Measurements from ENCODE around the gene AJAP1.

The AJAP1 gene

DNA sequence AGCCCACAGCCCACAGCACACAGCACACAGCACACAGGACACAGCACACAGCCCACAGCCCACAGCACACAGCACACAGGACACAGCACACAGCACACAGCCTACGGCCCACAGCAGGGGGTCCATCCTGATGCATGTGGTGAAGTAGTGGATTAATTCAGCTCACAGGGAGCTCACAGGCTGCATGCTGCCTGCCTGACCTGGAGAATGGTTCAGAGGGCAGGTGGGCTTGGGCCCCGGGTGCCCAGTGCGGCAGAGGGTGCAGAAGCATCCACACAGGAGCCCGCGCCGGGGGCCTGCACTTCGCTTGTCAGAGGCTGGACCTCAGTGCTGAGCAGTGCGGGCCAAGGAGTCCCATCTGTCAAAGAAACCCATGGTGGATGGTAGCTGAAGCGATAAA, 21.1 kb upstream of the AJAP1 start:
- no peak for DNase-seq

DNA sequence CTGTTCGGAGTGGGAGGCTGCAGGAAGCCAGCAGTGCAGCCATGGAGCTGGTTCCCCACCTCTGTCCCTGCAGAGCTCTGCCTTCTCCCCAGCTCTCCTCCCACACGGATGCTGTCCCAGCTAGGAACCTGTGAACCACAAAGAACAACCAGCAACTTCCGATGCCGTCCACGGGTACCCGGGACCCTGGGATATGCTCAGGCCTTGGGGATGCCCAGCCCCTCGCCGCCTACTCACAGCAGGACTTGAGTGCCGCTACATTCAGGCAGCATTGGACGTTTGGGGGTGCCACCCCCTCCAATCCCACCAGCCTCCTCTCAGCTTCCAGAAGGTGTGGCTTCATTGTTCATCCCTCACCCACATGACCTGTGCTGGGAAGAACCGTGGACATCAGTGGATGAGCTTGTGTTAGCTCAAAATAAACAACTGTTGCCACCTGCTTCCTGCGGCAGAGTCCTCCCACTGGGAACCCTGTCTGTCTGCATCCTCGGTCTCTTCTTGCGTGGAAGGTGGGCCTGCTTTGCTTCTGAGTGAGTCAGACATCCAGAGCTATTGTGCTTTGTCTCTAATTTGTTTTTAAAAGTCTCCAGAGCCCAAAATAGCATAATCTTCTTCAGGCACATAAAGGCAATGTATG, 20.1 kb upstream of the AJAP1 start:
- DNase-seq, result no peak

DNA sequence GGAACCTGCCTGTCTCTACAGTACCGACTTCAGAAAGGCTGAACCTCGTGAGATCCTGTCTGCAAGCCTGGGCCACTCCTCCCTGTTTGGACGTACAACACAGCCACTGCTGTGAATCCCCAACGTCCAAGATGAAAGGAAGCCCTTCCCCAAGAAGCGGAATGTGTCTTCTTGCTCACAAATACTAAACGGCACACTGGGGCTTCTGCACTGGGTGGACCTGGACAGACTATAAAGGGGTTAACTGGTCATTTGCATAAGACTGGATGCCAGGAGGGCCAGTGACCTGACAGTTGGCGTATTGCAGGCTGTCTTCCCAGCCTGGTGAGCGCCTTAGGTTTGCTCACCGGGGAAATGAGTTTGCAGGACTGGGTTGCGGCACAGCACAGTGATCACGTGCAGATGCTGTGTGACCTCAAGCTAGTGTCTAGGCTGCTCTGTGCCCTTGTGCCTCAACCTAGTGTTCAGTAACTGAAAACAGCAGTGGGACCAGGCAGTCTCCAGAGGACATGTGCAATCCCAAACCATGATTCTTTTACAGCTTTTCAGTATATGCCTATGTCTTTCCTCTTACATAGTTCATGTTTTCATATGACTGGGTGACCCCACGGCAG, 19.5 kb upstream of the AJAP1 start:
- DNase-seq, result no peak

DNA sequence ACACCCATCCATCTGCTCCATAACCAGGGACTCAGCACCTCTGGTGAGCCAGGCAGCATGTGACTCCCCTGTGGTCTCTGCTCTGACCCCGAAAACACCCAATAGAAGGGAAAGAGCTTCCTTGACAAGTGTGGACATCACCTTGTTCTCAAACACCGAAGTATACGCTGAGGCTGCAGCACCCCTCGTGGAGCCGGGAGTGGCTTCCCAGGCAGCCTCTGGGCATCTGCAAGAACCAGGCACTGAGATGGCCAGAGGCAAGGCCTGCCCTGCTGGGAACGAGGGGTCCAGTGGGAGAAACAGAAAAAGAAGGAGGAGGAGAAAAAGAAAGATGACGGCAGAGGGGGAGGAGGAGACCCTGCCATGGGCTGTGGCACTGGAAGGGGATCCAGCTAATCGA, 18.2 kb upstream of the AJAP1 start:
- no peak for DNase-seq

DNA sequence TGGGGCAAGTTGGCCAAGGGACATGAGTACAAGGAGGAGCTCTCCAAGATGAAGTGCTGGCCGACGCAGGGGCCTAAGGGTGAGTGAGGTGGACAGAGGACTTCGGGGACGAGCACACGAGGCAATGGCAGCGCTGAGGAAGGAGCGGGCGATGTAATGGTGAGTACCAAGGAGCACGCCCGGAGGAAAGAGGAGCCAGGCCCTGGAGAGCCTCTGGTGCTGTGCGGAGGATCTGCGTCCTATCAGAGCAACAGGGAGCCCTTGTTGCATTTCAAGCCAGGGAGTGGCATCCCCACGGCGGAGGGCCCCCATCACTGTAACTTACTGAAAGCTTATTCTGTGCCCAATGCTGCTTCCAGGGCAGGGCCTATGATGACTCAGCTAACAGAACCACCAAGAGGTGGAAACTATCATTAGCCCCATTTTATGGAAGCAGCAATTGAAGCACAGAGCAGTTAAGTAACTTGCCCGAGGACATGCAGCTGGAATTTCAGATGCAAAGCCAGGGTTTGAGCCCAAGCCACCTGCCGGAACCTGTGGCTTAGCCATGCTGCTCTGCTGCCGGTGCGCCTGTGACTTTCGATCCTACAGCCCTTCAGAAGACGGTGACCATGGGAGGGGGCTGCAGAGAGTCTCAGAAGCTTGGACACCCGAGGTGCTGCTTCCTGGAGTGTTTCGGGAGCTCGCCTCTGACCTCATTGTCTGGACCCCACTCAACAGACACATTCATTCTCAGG, 17.6 kb upstream of the AJAP1 start:
- no peak for DNase-seq

DNA sequence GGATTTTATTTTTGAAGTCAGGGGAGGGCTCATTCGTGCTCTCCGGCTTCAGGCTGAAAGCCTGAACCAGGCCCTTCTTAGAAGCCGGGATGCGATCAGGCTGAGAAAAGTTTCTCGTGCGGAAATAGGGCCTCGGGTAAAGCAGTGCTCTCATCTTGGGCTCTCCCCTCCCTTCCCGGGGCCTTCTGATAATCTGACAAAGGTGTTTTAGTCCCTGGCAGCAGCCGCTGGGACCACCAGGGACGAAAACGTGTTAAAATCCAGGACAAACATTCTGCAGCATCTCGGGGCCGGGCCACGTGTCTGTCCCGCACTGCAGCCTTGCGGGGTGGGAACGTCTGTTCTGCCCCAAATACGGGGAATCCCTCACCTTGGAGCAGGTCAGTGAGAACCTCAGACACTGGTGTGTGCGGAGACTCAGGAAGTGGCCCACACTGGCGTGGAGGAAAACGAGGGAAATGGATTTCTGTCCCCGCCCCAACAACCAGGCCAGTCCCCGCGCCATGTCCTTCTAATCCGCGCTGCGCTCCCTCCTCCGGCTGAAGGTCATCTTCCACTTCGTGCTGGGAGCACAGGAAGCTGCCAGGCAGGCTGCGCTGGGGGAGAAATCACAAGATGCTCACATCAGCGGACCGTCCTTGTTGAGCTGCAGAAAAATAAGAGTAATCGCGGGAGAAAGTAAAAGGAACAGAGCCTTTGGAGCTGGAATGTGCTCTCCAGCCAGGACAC, 16.6 kb upstream of the AJAP1 start:
- no peak for DNase-seq

DNA sequence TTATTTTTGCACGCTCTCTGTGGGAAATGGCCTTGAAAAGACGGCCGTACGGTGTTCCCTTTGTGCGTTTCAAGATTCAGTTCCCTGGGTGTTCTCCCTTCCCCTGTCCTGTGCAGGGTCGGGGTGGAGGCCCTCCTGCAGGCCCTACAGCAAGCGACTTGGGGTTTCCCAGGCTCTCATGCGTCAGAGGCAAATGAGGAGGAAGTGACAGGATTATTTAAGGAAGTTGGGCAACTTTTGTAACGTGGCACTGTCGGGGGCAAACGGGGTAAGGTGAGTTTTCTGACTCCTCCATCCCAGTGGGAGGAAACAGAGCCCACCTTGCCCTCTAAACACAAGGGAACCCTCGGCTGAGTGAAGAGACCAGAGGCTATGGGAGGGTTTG, 16.1 kb upstream of the AJAP1 start:
- no peak for DNase-seq

GRCh38 chr1:4640931-4641330, 13.5 kb upstream of the AJAP1 start:
- no peak for DNase-seq

GRCh38 chr1:4647391-4647790, 7.0 kb upstream of the AJAP1 start:
- DNase-seq, result no peak

DNA sequence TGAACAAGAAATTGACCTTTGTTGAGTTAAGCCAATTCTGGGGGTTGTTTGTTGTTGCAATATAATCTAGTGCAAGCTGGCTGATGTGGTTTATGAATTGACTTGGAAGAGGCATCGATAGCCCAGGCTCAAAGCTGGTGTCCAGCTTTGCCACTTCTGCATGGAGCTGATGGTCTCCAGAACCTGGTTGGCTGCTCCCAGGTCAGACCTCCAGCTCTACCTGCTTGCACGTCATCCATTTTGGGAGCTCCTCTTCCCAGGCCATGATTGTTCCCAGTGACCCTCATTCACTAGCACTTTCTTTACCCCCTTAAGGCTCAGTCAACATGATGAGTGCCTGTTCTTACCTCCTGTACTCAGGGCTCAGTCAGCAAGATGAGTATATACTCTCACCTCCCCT, 5.8 kb upstream of the AJAP1 start:
- no peak for DNase-seq

DNA sequence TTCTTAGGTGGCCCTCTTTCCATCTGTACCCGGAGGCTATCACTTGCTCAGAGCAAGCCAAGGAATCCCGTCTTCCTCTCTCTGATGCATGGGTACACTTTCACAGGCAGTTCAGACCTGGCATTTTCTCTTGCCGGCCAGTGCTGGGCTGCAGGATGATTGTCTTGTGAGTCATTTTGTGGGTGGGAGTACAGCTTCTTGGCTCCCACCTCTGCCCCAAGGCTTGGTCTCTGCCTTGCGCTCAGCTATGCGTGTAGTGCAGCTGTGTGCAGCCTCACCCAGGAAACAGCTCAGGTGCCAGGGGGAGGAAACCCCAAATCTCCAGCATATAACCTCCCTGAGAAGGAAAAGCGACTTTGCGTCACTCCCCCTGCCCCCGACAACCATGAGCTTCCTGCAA, 3.9 kb upstream of the AJAP1 start:
- DNase-seq, result no peak

DNA sequence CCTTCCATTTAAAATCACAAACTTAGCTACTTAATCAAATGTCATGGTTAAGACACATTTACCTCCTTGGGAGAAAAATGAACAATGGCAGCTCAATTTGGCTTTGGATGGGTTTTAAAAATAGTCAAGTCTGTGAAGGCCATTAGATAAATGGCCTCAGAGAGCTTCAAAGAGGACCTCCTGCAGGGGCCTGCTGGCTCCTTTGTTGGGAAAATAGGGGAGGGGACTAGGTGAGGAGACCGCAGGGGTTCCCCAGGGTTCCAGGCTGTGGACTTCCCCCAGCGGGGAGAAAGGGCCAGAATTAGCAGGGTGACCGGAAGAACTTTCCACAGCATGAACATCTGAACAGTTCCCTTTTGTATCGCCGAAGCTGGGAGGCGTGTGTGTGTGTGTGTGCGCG, 3.4 kb upstream of the AJAP1 start:
- no peak for DNase-seq

DNA sequence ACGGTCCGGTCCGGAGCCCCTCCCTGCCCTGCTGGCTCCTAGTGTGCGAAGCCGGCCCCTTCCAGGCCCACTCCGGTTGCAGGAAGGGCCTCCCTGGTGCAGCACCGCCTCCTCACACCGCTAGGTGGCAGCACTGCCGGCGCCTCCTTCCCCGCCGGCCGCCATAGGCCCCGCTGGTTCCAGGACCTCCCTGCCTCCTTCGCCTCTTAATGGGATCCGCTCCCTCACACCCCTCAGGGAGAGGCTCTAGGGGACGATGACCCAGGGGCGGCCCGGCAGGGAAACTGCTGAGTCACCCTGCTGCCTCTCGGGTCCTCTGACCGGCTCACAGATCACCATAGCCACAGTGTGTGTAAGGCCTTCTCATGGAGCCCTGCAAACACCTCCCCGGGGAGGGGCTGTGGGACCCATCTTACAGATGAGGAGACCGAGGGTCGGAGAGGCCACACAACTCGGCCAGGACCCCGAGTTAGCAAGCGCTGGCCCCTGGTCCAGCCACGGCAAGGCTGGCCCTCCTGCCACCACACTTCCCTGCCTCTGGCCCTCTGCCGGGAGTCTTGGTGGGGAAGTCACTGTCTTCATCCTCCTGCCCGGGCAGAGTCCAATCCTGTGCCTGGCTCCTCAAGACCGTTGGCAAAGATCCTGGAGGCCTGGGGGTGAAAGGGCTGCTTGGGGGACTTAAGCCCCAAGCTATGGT, 1.6 kb upstream of the AJAP1 start:
- peak in 1 of 2 experiments; percentile 49 for DNase-seq

DNA sequence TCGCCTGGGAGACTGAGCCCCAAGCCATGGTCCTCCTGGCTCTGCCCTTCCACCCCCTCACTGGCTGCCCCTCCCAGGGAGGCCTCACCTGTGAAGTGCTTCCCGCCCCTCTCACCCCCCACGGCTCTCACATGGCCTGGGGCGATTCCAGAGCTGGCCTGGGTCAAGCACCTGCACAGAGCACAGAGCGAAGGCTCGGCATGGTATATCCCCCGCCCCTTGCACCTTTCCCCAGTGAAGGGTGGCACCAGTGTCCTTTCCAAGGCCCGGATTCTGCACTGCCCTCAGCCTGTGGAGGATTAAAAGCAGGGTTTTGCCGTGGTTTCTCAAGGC, 1.1 kb upstream of the AJAP1 start:
- no peak for DNase-seq

DNA sequence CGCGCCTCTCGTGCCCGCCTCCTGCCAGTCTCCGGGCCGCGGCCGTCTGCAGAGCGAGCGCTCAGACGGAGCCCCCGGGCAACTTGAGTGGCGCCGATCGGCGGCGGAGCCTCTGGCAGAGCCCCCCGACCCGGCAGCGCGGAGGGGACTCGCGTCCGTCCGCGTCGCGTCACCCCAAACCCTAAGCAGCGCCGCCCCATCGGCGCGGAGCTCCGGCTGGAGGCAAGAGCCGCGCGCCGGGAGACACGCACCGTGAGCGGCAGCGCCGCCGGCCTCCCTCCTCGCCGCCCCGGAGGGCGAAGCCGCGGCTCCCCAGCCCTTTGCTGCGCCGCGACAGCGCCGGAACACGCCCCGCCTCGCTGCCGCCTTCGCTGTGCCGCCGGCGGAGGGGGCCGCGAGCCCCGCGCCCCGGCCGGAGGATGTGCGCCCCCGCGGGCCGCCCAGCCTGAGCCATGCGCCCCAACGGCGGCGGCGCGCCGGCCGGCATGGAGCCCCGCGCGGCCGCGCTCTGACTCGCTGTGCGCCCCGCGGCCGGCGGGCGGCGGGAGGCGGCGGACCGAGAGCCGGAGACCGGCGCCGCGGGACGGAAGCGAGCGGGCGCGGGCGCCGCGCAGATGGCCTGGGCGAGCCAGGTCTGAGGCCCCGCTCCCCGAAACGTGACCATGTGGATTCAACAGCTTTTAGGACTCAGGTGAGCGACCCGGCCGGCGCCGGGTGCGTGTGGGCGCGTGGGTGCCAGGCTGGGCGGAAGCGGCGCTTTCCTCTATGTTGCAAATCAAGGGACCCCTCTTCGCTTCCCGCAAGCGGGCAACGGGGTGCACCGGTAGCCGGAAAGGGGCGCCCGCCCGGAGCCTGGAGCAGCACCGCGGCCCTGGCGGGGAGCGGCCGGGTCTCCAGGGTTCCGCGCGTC, 610 bp downstream of the AJAP1 start:
- no peak for DNase-seq

DNA sequence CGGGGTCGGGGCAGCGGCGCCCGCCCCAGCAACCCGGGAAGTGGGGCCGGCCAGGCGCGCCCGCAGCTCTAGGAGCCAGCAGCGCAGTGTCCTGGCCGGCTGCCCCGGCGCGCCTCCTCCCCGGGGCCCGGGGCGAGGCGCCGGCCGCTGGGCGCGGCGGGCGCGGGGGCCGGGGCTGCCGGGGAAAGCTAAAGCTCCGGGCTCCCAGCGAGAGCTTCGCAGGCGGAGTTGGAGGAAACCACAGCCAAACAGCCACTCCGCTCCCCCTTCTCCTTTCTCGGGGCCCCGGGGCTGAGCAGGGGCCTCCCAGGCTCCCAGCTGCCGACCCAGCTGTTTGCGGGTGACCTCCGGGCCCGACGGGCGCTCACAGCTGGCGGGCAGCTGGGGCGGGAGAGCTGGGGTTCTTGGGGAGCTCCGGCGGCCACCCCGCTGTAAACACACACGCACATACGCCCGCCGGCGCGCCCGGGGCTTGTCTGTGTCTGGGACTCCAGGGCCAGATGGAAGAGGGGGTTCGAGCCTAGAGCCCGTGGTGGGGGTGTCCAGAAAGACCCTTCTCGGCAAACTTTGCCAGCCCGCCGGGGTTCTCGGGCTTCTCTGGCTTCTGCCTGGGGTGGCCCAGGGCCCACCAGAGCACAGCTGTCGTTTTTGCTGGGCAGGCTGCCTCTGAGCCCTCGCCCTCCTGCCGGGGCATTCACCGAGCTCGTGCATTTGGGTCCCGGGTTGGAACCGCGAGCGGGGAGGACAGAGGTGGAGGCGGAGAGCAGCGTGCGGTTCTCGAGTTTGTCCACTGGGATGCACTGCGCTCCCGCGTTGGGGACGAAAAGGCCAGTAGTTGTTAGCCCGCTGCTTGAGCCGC, 1.5 kb downstream of the AJAP1 start:
- peak; percentile 31 to 41 for DNase-seq

DNA sequence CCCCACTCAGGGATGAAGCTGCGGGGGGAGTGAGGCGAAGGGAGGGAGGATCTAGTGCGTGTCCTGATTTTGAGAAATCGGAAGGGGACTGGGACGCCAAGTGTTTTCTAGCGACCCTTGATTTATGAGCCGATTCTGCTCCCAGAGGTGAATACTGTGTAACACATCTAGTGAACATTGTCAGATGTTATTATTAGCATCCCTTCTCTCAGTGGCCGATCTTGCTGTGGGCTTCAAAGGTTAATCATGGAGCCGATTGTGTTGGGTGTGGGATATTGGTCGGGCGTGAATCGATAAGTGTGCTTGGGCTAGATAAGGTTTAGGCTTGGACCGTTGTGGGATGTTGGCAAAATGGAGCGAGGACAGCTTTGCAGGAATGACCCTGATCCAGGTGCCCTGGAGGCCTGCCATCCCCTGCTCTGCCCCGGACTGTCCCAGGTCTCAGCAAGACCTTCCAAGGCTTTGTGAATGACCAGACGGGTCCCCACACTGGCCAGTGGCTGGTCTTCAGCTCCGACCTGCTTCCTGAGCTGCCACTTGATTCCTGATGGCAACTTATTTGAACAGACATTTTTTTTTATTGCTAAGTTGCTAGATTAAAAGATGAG, 2.2 kb downstream of the AJAP1 start:
- no peak for DNase-seq

DNA sequence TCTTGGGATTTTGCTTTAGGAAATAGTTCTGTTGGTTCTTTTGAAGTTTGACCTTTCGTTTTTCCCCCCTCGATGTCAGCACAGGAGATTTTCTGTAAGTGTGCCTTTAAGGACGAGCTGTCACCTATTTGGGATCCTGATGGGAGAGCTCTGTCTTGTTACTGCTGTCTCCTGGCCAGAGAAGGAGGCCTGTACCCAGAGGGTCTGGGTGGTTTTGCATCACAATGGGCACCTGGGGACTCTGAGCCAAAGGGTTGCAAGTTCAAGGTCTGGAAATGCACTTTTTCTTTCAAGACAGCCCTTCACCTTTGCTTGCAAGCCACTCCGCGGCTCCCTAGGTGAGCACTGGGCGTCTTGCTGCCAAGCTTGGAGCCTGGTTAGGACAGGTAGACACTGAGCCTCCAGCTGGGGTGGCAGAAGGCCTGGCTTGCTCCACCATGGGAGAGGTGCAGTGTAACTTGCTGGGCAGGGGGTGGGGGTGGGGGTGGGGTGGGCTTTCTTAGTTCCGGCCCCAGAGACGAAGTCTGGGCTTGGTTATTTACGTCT, 2.9 kb downstream of the AJAP1 start:
- DNase-seq, result no peak

GRCh38 chr1:4657960-4658541, 3.6 kb downstream of the AJAP1 start:
- DNase-seq, result no peak
